GM19193 (cell line): ENCODE results near the gene CNTNAP2.

ENCODE experiments used
- POLR2A ChIP-seq: IDR thresholded peaks from 4 replicates; pipeline ENCODE4 v1.6.1; 2011; ENCODE audit not compliant: insufficient read depth, insufficient read length; ENCODE audit errors: extremely low read depth

The CNTNAP2 gene

DNA sequence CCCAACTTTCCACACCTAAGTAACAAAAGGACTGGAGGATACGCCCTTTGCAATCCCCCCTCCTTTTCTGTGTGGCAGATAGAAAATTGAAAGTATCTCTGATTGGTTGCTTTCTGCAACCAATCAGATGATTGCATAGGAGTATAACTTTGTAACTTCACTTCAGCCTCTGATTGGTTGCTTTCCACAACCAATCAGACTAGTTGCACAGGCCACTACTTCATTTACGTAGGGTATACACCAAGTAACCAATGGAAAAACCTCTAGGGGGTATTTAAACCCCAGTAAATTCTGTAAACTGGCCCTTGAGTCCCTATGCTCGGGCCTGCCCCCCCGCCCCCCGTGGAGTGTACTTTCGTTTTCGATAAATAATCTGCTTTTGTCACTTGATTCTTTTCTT, 1080.4 kb downstream of the CNTNAP2 start:
- no peak for TF ChIP-seq POLR2A

DNA sequence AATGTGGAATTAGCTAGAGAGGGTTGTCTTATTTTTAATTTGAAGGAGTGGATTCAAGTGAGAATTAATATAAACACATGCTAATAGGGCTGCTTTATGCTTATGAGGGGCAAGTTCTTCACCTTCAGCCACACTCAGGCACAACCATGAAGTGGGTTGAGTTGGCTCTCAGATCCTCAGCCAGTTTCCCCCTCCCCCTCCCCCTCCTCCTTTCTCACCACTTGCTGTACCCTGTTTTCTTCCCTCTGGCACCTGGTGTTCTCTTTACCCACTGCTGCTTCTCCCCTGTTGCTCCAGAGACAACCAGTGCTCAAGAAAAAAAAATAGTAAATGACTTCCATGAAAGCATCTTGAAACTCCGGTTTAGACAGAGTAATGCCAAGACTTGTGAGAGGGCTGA, 1083.3 kb downstream of the CNTNAP2 start:
- TF ChIP-seq POLR2A, result no peak

DNA sequence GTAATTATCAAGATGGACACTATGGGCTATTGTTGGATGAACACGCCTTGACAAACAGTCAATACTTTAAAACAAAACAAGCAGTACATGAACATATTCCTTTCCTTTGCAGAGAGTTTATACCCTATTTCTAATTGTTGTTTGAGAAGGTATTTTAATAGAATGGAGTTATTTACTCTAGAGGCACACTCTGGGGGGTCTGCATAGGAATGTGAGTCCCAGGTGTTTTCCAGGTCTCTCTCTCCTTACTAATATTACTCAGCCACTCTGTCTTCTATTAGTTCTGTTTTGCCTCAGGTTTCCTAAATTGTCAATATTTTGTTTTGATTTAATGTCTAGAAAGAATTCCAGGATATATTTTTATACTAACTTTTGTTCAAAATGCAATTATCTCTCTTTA, 1091.4 kb downstream of the CNTNAP2 start:
- TF ChIP-seq POLR2A, result no peak

DNA sequence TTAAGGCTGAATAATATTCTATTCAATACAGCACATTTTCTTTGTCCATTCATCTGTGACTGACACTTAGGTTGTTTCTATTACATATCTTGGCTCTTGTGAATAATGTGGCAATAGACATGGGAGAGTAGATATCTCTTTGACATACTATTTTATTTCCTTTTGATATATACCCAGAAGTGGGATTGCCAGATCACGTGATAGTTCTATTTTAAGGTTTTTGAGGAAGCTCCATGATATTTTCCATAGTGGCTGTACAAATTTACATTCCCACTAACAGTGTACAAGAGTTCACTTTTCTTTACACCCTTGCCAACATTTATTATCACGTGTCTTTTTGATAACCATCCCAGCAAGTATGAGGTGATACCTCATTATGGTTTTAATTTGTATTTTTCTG, 1114.7 kb downstream of the CNTNAP2 start:
- TF ChIP-seq POLR2A, result no peak

DNA sequence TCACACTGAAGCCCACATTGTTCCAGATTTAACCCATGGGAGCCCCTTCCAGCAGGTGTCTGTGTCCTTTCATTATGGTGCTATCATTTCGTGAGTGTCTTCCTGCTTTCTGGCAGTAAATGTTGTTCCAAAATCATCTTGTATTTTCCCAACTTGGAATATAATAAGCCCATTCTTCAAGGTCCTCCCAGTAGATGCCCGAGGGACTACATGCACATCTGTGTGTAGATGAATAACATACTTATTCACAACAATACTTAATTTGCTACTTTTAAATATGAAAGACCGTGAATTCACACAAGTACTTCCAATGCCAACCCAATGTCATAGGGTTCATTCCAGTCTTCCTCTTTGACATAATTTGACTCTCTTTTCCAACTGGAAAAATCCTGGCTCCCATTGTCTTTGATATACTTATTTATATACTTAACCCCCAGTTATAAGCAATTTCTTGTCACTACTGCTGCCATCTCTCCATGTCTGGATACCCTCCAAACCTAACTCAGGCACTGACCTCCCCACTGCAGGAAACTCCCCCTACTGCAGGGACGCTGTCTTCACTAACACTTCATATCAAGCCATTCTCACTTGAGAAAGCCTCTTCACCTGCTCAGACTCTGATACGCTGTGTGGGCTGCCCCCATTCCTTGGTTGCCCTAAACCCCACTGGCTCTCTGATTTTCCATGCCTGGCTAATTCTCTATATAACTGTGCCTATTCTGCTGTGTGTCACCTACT, 1119.2 kb downstream of the CNTNAP2 start:
- no peak for TF ChIP-seq POLR2A

DNA sequence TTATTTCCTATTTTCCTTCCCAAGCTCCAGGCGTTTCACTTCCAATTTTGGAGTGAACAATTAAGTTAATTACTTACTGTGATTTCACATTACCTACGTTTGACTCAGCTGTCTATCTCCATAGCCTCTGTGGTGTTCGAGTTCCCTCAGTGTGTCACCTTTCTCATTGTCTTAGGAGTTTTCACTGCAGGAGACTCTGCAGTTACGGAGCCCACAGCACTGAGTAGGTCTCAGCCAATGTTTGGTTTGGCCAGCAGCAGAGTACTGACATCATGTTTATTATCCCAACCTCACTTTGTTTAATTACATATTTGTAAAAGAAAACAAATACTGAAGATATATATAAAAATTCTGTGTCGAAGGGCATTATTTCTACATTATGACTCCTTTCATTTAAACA, 1123.9 kb downstream of the CNTNAP2 start:
- no peak for TF ChIP-seq POLR2A

DNA sequence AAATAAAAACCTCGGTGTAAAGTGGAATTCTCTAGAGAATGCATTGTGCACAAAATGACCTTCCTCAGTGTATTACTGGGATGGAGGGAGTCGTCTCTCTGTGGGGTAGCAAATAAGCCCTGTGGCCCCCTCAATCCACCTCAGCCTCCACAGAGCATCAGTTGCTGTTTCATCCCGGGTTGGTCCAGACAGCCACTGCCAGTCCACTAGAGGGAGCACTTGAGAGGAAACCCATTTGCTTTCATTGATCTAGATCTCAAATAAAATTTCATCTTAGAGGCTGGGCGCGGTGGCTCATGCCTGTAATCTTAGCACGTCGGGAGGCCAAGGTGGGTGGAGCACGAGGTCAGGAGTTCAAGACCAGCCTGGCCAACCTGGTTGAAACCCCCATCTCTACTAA, 1128.7 kb downstream of the CNTNAP2 start:
- TF ChIP-seq POLR2A, result no peak

DNA sequence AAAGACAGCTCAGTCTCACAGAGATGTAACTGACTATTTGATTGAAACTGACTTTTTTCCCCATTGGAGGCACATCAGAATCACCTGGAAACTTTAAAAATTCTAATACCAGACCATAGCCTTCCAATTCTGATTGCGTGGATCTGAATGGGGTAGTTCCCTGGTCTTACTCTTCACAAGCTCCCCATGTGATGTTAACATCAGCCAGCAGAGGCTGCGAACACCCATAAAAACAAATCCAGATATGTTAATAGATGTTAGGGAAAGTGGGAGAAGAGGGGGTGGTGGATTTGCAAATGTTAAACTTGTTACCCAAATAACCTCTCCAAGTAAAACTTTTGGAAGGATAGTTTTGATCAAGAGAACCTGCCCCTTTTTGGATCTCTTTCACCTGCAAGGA, 1133.4 kb downstream of the CNTNAP2 start:
- TF ChIP-seq POLR2A, result no peak

DNA sequence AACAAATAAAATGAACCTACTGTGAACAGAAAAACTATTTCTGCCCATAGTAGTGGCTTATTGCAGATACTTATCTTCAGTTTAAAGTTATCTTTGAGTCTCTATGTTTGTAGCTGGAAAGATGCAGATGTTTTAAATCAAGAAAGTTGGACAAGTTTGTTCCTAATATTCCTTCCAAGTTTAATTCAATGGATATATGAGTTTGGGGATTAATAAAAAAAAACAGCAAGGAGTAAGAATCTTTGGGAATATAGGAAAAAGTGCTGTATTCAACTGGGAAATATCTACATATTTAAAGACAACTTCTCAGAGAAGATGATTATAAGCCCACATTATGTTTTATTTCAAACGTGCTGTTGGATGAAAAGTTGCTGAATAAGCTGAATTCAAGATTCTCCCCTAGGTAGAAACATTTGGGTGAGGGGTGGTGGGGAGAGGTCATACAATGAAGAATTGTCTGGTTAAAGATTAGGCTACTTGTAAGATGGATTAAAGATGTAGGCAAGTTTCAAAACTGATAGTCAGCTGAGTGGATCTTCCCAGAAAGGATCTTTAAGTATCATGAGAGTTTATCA, 1135.2 kb downstream of the CNTNAP2 start:
- TF ChIP-seq POLR2A, result no peak

DNA sequence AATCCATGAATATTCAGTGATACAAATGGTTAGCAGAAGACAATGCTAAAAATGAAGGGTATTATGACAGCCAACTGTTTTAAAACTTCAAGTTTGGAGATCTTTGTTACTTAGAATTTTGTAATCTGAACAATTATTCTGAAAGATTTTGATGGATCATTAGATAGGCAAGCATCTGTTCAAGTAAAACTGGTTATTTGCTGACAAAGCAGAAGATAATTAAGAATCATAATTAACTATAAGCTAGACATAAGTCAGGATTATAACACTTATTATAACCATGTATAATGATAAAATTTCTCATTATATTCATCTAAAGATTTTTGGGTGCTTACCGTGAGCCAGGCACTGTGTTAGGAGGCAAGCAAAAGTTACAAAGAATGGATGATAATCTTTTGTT, 1145.1 kb downstream of the CNTNAP2 start:
- TF ChIP-seq POLR2A, result no peak

DNA sequence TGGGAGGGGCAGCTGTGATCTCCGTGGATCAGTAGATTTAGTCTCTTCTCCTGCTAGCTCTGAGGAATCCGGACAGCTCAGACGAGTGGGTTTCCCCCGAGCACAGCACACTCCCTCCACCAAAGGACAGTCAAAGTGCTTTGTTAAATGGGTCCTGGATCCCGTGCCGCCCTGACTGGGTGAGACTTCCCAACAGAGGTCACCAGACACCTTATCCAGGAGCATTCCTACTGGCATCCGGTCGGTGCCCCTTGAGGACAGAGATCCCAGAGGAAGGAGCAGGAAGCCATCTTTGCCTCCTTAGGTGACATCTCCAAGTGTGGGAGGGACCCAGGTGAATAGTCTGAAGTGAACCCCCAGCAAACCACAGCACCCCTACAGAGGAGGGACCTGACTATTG, 1148.9 kb downstream of the CNTNAP2 start:
- no peak for TF ChIP-seq POLR2A

DNA sequence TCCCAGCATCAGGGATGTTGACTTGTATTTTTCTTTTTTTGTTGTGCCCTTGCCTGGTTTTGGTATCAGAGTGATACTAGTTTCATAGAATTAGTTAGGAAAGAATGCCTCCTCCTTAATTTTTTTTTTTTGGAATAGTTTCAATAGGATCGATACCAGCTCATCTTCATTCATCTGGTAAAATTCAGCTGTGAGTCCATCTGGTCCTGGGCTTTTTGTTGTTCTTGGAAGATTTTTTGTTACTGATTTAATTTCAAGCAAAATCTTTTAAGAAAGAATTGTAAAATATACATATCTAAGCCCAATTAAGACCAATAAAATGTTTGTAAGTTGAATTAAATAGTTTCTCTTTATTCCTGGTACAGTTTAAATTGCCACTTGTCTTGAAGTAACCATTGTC, 1159.5 kb downstream of the CNTNAP2 start:
- TF ChIP-seq POLR2A, result no peak

DNA sequence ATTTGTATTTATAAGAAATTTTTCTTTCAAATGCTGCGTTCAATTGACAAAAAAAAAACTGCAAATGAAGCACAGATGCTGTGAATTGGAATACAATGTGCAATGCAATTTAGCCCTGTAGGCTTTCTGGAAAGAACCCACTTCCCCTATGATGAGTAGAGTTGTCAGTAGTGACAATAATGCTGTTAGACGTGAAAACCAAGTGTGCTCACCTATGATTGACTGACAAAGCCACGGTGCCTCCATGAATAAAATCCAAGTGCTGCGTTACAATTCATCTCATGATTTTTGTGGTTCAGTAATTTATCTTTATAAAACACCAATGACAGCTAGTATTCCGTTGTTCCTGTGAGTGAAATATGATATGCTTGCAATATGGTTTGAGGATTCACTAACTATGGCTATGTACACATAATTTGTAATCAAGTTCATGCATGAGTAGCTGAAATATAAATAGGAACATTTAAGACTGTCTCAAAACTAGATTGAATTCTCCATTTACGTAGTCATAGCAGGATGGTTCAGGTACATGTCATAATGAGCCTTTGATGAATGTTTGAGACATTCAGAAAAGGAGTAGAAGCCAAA, 1160.3 kb downstream of the CNTNAP2 start:
- TF ChIP-seq POLR2A, result no peak

DNA sequence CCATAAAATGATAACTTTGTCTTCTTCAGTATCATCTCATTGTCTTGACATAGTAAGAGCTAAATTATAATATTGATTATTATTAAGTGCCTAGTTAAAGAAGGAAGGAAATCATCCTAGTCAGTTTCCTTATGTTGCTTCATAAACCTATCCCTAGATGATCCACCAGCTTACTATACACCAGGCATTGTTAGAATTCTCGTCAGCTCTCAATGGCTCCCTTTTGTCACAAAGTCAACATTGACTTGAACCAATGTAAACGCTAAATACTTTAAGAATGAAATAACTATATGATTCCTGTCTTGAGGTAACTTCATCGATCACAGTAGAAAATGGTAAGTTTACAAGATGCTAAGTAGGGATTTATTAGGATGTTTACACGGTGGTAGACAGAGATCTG, 1162.9 kb downstream of the CNTNAP2 start:
- no peak for TF ChIP-seq POLR2A

DNA sequence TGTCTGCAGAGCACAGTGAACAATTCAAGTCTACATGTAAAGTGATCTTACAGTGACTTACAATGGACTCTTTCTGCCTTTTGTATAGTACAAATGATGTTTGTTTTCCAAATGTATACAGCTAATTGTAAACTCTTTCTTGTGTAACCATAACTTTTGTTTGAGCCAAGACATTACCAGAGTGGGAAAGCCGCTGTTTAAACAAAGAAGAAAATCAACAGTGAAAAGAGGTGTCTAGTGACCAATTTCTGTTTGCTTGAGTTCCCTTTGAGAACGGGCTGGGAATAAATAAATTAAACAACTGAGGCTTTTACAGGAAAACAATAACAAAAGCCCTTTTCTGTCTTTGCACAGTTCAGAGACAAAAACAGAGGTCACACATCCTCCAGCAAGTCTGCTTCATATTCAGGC, 1163.4 kb downstream of the CNTNAP2 start:
- TF ChIP-seq POLR2A, result no peak

DNA sequence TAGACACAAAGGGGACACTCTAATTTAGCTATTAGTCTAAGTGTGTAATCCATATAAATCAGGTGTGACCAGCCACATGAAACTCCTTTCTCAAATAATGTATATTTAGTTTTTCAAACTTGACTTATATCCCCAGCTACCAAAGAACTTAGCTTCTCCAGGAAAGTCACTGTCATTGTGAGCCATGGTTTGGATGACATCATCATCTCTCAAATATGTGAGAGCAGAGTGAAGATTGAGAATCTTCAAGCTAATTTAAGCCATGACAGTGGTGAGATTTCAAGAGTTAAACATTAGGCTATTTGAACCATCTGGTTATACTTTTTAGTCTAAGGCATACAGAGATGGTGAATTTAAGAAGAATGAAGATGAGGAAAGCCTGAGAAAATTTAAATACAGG, 1165.6 kb downstream of the CNTNAP2 start:
- no peak for TF ChIP-seq POLR2A
